ENCODE data around the gene LATS2. TPM values are rescaled to one million over a fixed set of nuclear protein-coding genes. Genes with fewer than 3 reads are reported as not detected.
"Not testable (repeated sequence)": the region's sequence is repeated elsewhere in the genome, so short reads cannot be mapped to it uniquely, and the experiment has no call there.

LATS2 gene
- total RNA-seq, 4 donors from 2014 or later, result 7.7 to 18.9 (median 10.7) TPM

DNA sequence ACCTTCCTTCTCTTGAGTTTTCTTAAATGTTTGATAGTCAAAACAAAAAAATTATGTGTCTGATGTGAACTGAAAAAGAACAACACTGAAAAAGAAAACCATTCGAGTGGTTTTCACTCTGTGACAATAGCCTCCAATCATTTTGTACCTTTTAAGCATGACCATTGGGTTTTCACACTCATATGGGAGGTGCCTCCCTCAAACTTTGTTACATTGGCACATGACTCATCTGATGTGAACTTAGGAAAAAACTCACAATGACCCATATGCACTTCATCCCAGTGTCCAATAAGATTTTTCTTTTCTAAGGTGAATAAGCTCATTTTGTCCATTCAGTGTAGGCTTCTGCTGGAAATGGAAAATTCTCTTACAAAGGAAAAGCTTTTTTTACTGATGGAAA is 92.2 kb downstream of the LATS2 start:
- Histone ChIP-seq H3K4me1 (no peaks in the 10 kb centered on the region), H3K4me3 (no peak overlapping the region), H3K36me3 (peaks cover 0 to 21% (median 0%) of the 10 kb centered on the region in 3 donors), H3K27ac (no peak overlapping the region), H3K27me3 (no peaks in the 10 kb centered on the region), H3K9me3 (no peaks in the 10 kb centered on the region)
- intact Hi-C loops (cut with DNase I), result no loop called here
- 71 to 79% methylated on average over 1 of the region's 1 CpG for WGBS, 2 donors
- no peak for TF ChIP-seq POLR2A (IDR thresholded peaks at IDR 0.05)
- TF ChIP-seq, protein P1, sequence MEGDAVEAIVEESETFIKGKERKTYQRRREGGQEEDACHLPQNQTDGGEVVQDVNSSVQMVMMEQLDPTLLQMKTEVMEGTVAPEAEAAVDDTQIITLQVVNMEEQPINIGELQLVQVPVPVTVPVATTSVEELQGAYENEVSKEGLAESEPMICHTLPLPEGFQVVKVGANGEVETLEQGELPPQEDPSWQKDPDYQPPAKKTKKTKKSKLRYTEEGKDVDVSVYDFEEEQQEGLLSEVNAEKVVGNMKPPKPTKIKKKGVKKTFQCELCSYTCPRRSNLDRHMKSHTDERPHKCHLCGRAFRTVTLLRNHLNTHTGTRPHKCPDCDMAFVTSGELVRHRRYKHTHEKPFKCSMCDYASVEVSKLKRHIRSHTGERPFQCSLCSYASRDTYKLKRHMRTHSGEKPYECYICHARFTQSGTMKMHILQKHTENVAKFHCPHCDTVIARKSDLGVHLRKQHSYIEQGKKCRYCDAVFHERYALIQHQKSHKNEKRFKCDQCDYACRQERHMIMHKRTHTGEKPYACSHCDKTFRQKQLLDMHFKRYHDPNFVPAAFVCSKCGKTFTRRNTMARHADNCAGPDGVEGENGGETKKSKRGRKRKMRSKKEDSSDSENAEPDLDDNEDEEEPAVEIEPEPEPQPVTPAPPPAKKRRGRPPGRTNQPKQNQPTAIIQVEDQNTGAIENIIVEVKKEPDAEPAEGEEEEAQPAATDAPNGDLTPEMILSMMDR (IDR thresholded peaks at IDR 0.05), result no peak
- DNase-seq, result no peak

DNA sequence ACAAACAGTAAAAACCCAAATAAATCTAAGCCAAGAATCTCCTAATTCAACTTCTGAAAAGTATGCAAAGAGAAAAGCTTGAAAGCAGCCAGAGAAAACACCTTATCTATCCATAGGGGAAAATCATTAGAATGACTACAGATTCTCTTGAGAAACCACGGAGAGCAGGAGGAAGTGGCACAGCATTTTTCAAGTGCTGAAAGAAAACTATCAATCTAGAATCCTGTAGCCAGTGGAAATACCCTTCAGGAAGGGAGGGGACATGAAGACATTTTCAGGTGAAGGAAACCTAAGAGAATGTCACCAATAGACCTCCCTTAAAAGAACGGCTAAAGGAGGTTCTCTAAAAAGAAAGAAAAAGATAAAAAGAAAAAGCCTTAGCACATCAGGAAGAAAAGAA is 92.6 kb downstream of the LATS2 start:
- no peaks in the 10 kb centered on the region for H3K4me1 ChIP-seq
- H3K27me3 ChIP-seq, result no peaks in the 10 kb centered on the region
- no peaks in the 10 kb centered on the region for H3K9me3 ChIP-seq
- DNase-seq, result no peak
- 41 to 49% methylated on average over 2 of the region's 2 CpGs for WGBS, 2 donors
- no peak overlapping the region for H3K27ac ChIP-seq
- no peak overlapping the region for H3K4me3 ChIP-seq
- peaks cover 0 to 17% (median 0%) of the 10 kb centered on the region in 3 donors for H3K36me3 ChIP-seq
- no peak for TF ChIP-seq POLR2A (IDR thresholded peaks at IDR 0.05)
- TF ChIP-seq, protein P1 (IDR thresholded peaks at IDR 0.05), result no peak
- intact Hi-C loops (cut with DNase I), result no loop called here

GRCh38 chr13:20967340-20967739 is 94.0 kb downstream of the LATS2 start:
- intact Hi-C loops (cut with DNase I), result no loop called here
- no peak overlapping the region for H3K27ac ChIP-seq
- H3K9me3 ChIP-seq, result no peaks in the 10 kb centered on the region
- TF ChIP-seq, protein P1 (IDR thresholded peaks at IDR 0.05), result no peak
- no peak for TF ChIP-seq POLR2A (IDR thresholded peaks at IDR 0.05)
- H3K27me3 ChIP-seq, result no peaks in the 10 kb centered on the region
- peaks cover 0 to 4% (median 0%) of the 10 kb centered on the region in 3 donors for H3K36me3 ChIP-seq
- 53 to 66% methylated on average over 5 of the region's 5 CpGs for WGBS, 2 donors
- no peaks in the 10 kb centered on the region for H3K4me1 ChIP-seq
- no peak for DNase-seq
- no peak overlapping the region for H3K4me3 ChIP-seq

- WGBS, 2 donors, result 75 to 80% methylated on average over 3 of the region's 3 CpGs
- Histone ChIP-seq H3K4me1 (peaks cover 0 to 6% (median 0%) of the 10 kb centered on the region in 3 donors), H3K9me3 (no peaks in the 10 kb centered on the region), H3K27me3 (no peaks in the 10 kb centered on the region), H3K36me3 (no peaks in the 10 kb centered on the region), H3K4me3 (no peak overlapping the region), H3K27ac (no peak overlapping the region)
- no peak for DNase-seq
- TF ChIP-seq POLR2A (IDR thresholded peaks at IDR 0.05), result no peak
- TF ChIP-seq, protein P1 (IDR thresholded peaks at IDR 0.05), result no peak
- intact Hi-C loops (cut with DNase I), result no loop called here
Measured at GRCh38 chr13:20964904-20965303, 96.5 kb downstream of the LATS2 start.

DNA sequence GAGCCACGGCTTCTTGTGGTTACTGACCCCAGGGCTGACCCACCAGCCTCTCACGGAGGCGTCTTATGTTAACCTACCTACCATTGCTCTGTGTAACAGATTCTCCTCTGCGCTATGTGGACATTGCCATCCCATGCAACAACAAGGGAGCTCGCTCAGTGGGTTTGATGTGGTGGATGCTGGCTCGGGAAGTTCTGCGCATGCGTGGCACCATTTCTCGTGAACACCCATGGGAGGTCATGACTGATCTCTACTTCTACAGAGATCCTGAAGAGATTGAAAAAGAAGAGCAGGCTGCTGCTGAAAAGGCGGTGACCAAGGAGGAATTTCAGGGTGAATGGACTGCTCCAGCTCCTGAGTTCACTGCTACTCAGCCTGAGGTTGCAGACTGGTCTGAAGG is 99.7 kb downstream of the LATS2 start:
- DNase-seq; H3K4me3 ChIP-seq; H3K4me1 ChIP-seq; H3K27ac ChIP-seq; intact Hi-C loops (cut with DNase I); H3K27me3 ChIP-seq; H3K9me3 ChIP-seq; H3K36me3 ChIP-seq: not testable (repeated sequence)
- WGBS, 2 donors, result 95% methylated on average over 9 of the region's 10 CpGs; no CpG with 5 or more reads in 1 of the 2 donors

All from esophagus squamous epithelium (tissue), 5 donors.